ENCODE data around the gene ATP2B3. TPM values are rescaled to one million over a fixed set of nuclear protein-coding genes. Genes with fewer than 3 reads are reported as not detected.

Gene ATP2B3
- total and polyA plus RNA-seq, 10 of the 15 experiments (the other 5 are each of a cell fraction or from before 2014, with no cell fraction given) = 0.01 TPM; not detected in 9

DNA sequence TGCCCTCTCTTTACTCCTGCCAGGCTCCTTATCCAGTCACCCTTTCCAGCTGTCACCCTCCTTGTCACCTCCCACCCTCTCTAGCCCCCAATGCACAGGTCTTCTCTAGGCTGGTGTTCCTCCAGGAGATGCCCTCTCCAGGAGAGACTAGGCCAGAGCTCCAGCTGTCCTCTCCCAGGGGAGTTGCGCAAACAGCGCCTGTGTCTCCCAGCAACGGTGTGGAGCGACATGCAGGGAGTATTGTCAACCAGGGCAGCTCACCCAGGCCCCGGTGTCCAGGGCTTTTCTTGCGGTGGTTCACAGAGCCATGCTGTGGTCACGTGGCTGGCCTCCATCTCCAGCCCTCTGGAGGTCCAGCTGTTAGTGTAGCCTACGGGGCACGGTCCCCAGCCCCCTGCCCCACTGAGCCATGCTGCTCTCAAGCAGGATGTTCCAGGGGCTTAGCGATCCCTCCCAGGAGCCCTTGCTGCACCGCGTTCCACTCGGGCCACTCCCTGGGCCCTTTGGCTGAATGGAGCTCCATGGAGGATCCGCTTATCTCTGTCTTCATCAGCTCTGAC lies 46.7 kb downstream of the ATP2B3 start:
- ATAC-seq = no peak
- SMC1A ChIA-PET (ENCODE audit: uncharacterized antibody, unreplicated experiment) = no interaction called here
- POLR2A ChIA-PET = no interaction called here
- Histone ChIP-seq H3K9ac (ENCODE audit: control insufficient read depth, insufficient read depth, low read length) (no peak overlapping the region), H3K27me3 (replicated peaks in 1 of 2; ENCODE audit: control insufficient read depth in 2 of 2, insufficient read depth in 2 of 2, low read length in 1 of 2) (no peaks in the 10 kb centered on the region; a peak in 2 of 4 replicates), H3K4me1 (ENCODE audit: control insufficient read depth, insufficient read depth, low read length) (no peaks in the 10 kb centered on the region), H3K27ac (ENCODE audit: control insufficient read depth, insufficient read depth) (no peak overlapping the region), H2AFZ (ENCODE audit: control insufficient read depth, low read depth, low read length) (no peak overlapping the region), H3K4me2 (ENCODE audit: control insufficient read depth, insufficient read depth) (no peak overlapping the region), H3K4me3 (no peak overlapping the region), H3K9me3 (replicated peaks; ENCODE audit: control insufficient read depth, insufficient read depth, low read length) (no peaks in the 10 kb centered on the region), H4K20me1 (ENCODE audit: control insufficient read depth, insufficient read depth) (no peaks in the 10 kb centered on the region), H3K36me3 (ENCODE audit: control insufficient read depth in 2 of 2, insufficient read depth in 2 of 2, low read length in 1 of 2) (no peaks in the 10 kb centered on the region), H3K79me2 (ENCODE audit: control insufficient read depth, insufficient read depth, low read length) (no peaks in the 10 kb centered on the region)
- FAIRE-seq = no peak
- in situ Hi-C loops (cut with MboI) (no loop called here), intact Hi-C loops (cut with micrococcal nuclease; ENCODE audit: unreplicated experiment) (no loop called here)
- RAD21 ChIA-PET (ENCODE audit: unreplicated experiment) = interaction anchor here (1.2 to 1.4 kb wide), 2 partner anchors 13 to 24 kb away, joined by 3 read pairs; no protein-coding TSS in a partner anchor
- TF ChIP-seq KDM1A (IDR thresholded peaks at IDR 0.05; ENCODE audit: borderline replicate concordance) = no peak
- TF ChIP-seq NRF1 (conservative IDR thresholded peaks at IDR 0.05; ENCODE audit: low read depth, low read length) = no peak
- TF ChIP-seq EP300 (IDR thresholded peaks at IDR 0.05; ENCODE audit: borderline replicate concordance in 1 of 2, control insufficient read depth in 1 of 2, low read depth in 2 of 2, low read length in 2 of 2) = no peak
- TF ChIP-seq GABPA (IDR thresholded peaks at IDR 0.05; ENCODE audit: low read depth) = no peak
- TF ChIP-seq, protein P1, sequence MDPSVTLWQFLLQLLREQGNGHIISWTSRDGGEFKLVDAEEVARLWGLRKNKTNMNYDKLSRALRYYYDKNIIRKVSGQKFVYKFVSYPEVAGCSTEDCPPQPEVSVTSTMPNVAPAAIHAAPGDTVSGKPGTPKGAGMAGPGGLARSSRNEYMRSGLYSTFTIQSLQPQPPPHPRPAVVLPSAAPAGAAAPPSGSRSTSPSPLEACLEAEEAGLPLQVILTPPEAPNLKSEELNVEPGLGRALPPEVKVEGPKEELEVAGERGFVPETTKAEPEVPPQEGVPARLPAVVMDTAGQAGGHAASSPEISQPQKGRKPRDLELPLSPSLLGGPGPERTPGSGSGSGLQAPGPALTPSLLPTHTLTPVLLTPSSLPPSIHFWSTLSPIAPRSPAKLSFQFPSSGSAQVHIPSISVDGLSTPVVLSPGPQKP (IDR thresholded peaks at IDR 0.05; ENCODE audit: low read depth, low read length) = no peak
- TF ChIP-seq, protein P2, sequence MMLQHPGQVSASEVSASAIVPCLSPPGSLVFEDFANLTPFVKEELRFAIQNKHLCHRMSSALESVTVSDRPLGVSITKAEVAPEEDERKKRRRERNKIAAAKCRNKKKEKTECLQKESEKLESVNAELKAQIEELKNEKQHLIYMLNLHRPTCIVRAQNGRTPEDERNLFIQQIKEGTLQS (IDR thresholded peaks at IDR 0.05; ENCODE audit: borderline replicate concordance, extremely low read depth, low read depth, low read length) = no peak
- TF ChIP-seq TCF7 (IDR thresholded peaks at IDR 0.05; ENCODE audit: borderline replicate concordance) = no peak
- no peak for TF ChIP-seq RB1 (IDR thresholded peaks at IDR 0.05; ENCODE audit: borderline replicate concordance)
- TF ChIP-seq ASH2L (IDR thresholded peaks at IDR 0.05; ENCODE audit: borderline replicate concordance, low read depth) = no peak
- no peak for TF ChIP-seq MYB (IDR thresholded peaks at IDR 0.05; ENCODE audit: borderline replicate concordance, low read depth, low read length)
- TF ChIP-seq IRF4 (IDR thresholded peaks at IDR 0.05; ENCODE audit: low read depth, low read length) = no peak
- no peak for TF ChIP-seq ZNF274 (IDR thresholded peaks at IDR 0.05; ENCODE audit: insufficient read depth, insufficient read length)
- no peak for TF ChIP-seq SIX5 (IDR thresholded peaks at IDR 0.05; ENCODE audit: low read depth, low read length, severe bottlenecking)
- TF ChIP-seq, protein P3, sequence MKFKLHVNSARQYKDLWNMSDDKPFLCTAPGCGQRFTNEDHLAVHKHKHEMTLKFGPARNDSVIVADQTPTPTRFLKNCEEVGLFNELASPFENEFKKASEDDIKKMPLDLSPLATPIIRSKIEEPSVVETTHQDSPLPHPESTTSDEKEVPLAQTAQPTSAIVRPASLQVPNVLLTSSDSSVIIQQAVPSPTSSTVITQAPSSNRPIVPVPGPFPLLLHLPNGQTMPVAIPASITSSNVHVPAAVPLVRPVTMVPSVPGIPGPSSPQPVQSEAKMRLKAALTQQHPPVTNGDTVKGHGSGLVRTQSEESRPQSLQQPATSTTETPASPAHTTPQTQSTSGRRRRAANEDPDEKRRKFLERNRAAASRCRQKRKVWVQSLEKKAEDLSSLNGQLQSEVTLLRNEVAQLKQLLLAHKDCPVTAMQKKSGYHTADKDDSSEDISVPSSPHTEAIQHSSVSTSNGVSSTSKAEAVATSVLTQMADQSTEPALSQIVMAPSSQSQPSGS (IDR thresholded peaks at IDR 0.05; ENCODE audit: low read length) = no peak
- TF ChIP-seq RELA (IDR thresholded peaks at IDR 0.05; ENCODE audit: borderline replicate concordance, partially characterized antibody) = no peak
- TF ChIP-seq, protein P4, sequence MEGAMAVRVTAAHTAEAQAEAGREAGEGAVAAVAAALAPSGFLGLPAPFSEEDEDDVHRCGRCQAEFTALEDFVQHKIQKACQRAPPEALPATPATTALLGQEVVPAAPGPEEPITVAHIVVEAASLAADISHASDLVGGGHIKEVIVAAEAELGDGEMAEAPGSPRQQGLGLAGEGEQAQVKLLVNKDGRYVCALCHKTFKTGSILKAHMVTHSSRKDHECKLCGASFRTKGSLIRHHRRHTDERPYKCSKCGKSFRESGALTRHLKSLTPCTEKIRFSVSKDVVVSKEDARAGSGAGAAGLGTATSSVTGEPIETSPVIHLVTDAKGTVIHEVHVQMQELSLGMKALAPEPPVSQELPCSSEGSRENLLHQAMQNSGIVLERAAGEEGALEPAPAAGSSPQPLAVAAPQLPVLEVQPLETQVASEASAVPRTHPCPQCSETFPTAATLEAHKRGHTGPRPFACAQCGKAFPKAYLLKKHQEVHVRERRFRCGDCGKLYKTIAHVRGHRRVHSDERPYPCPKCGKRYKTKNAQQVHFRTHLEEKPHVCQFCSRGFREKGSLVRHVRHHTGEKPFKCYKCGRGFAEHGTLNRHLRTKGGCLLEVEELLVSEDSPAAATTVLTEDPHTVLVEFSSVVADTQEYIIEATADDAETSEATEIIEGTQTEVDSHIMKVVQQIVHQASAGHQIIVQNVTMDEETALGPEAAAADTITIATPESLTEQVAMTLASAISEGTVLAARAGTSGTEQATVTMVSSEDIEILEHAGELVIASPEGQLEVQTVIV (IDR thresholded peaks at IDR 0.05; ENCODE audit: borderline replicate concordance, partially characterized antibody) = no peak
- CTCF ChIA-PET = interaction anchor here (1.2 kb wide), 1 partner anchor 25 kb away, joined by 4 read pairs; no protein-coding TSS in a partner anchor
- WGBS (ENCODE audit: insufficient coverage, insufficient replicate concordance, low lambda C conversion rate, missing lambda C conversion rate) = 62% methylated on average over 14 of the region's 14 CpGs
- DNase-seq (ENCODE audit: low read depth, low spot score) = no peak
- no TSS peak for BruUV-seq (replicated peaks)

Data from GM12878 (cell line).